Ishikawa (cell line): Measurements from ENCODE around the gene FABP6.

Experiments
- CEBPB ChIP-seq: IDR thresholded peaks from 2 replicates; pipeline ENCODE4 v1.6.1; 2012
- CREB1 ChIP-seq: IDR thresholded peaks from 2 replicates; pipeline ENCODE4 v1.6.1; 2012; ENCODE audit warnings: low read depth
- EGR1 ChIP-seq: IDR thresholded peaks from 2 replicates; pipeline ENCODE4 v1.6.1; 2012
- EP300 ChIP-seq: IDR thresholded peaks from 2 replicates; pipeline ENCODE4 v1.6.1; 2012; ENCODE audit warnings: borderline replicate concordance
- FOXM1 ChIP-seq: IDR thresholded peaks from 2 replicates; pipeline ENCODE4 v1.6.1; 2012; ENCODE audit warnings: low read depth, borderline replicate concordance
- MAX ChIP-seq: IDR thresholded peaks from 2 replicates; pipeline ENCODE4 v1.6.1; 2012
- NFIC ChIP-seq: IDR thresholded peaks from 2 replicates; pipeline ENCODE4 v1.6.1; 2012
- RAD21 ChIP-seq: IDR thresholded peaks from 2 replicates; pipeline ENCODE4 v1.6.1; 2012; ENCODE audit warnings: low read depth
- REST ChIP-seq: IDR thresholded peaks from 2 replicates; pipeline ENCODE4 v1.6.1; 2012; ENCODE audit warnings: low read depth, mild to moderate bottlenecking
- TAF1 ChIP-seq: IDR thresholded peaks from 2 replicates; pipeline ENCODE4 v1.6.1; 2012; ENCODE audit warnings: low read depth, mild to moderate bottlenecking
- TCF12 ChIP-seq: IDR thresholded peaks from 2 replicates; pipeline ENCODE4 v1.6.1; 2012; ENCODE audit warnings: low read depth
- TEAD4 ChIP-seq: IDR thresholded peaks from 2 replicates; pipeline ENCODE4 v1.6.1; 2012
- USF1 ChIP-seq: IDR thresholded peaks from 2 replicates; pipeline ENCODE4 v1.6.1; 2012
- YY1 ChIP-seq: IDR thresholded peaks from 2 replicates; pipeline ENCODE4 v1.6.1; 2012; ENCODE audit warnings: low read depth
- ZBTB7A ChIP-seq: IDR thresholded peaks from 2 replicates; pipeline ENCODE4 v1.6.1; 2012; ENCODE audit warnings: low read depth

The FABP6 gene

GRCh38 chr5:160266044-160266443 lies 36.7 kb downstream of the FABP6 start:
- TF ChIP-seq MAX: no peak
- no peak for TF ChIP-seq RAD21
- TF ChIP-seq NFIC: no peak
- TF ChIP-seq TAF1: no peak
- no peak for TF ChIP-seq ZBTB7A
- TF ChIP-seq YY1: no peak
- no peak for TF ChIP-seq EGR1
- TF ChIP-seq TEAD4: no peak
- TF ChIP-seq CEBPB: no peak
- TF ChIP-seq REST: no peak
- TF ChIP-seq FOXM1: no peak
- no peak for TF ChIP-seq TCF12
- TF ChIP-seq EP300: no peak
- no peak for TF ChIP-seq CREB1
- no peak for TF ChIP-seq USF1

- no peak for TF ChIP-seq CEBPB
These were observed 37.5 kb downstream of the FABP6 start for GRCh38 chr5:160266752-160267345.

GRCh38 chr5:160268121-160268520 lies 38.8 kb downstream of the FABP6 start:
- TF ChIP-seq ZBTB7A (no peak), YY1 (no peak), TAF1 (no peak), EP300 (no peak), RAD21 (no peak), EGR1 (no peak), TCF12 (no peak), FOXM1 (no peak), USF1 (no peak), TEAD4 (no peak), CREB1 (no peak), REST (no peak), CEBPB (no peak), MAX (no peak), NFIC (no peak)

- TF ChIP-seq NFIC: no peak
- no peak for TF ChIP-seq FOXM1
- no peak for TF ChIP-seq CREB1
- TF ChIP-seq RAD21: no peak
- no peak for TF ChIP-seq MAX
These were observed 39.7 kb downstream of the FABP6 start for GRCh38 chr5:160269017-160269416.

GRCh38 chr5:160270704-160271103 lies 41.4 kb downstream of the FABP6 start:
- TF ChIP-seq YY1 (no peak), NFIC (no peak), USF1 (no peak), CEBPB (no peak), ZBTB7A (no peak), EP300 (no peak), TCF12 (no peak)

GRCh38 chr5:160271396-160271795 lies 42.1 kb downstream of the FABP6 start:
- TF ChIP-seq MAX: 0 out of 2 replicates have a peak, but pooled peaks have one; percentile 36
- TF ChIP-seq TAF1: no peak
- TF ChIP-seq CEBPB: no peak
- TF ChIP-seq CREB1: no peak
- no peak for TF ChIP-seq USF1
- TF ChIP-seq EGR1: no peak
